HCT116 (cell line): ENCODE results near the gene ACTN4. TPM values are rescaled to one million over a fixed set of nuclear protein-coding genes. Genes with fewer than 3 reads are reported as not detected.

Source experiments
- ATAC-seq: fragments of 200-7000 bp; cut with Tn5 transposase; 2 replicates; pipeline ENCODE4 v1.9.1; 2020; ENCODE audit warnings: mild to moderate bottlenecking, moderate library complexity
- BruUV-seq: library from RNA; stranded (reverse); fragments of 400-500 nt; replicated peaks from 2 replicates; lab custom pipeline; 2021; lab: Mats Ljungman, UMichigan
- CTCF ChIA-PET: fragments of 300-600 bp; sonication (Branson Sonifier 250); formaldehyde crosslinking; loops from one replicate; lab custom pipeline; 2021; ENCODE audit warnings: antibody characterized with exemption; lab: Charles Lee
- POLR2A ChIA-PET: fragments of 300-600, 350-600 bp; sonication (Branson Sonifier 250); formaldehyde crosslinking; loops from one replicate; lab custom pipeline; 2021; ENCODE audit warnings: antibody characterized with exemption; lab: Charles Lee
- RAD21 ChIA-PET, 2 experiments: fragments of 300-600 bp; sonication (Branson Sonifier 250); formaldehyde crosslinking; loops; one replicate each; lab custom pipeline; 2023; ENCODE audit warnings: low total read pairs in 2 of 2; ENCODE audit not compliant: uncharacterized antibody in 2 of 2, unreplicated experiment in 2 of 2, low non-redundant PET in 1 of 2; lab: Charles Lee
- DNase-seq: peaks from one replicate; pipeline ENCODE4 v3.0.0-alpha.2; 2010; ENCODE audit warnings: low read depth, low spot score
- H2AFZ ChIP-seq: fragments of 200-600 bp; shearing (Covaris generic), sonication (generic); 2 replicates; pipeline ENCODE4 v1.6.1; 2017; ENCODE audit warnings: low read depth, mixed run types, mixed read lengths, antibody characterized with exemption, low read length; ENCODE audit not compliant: poor library complexity, severe bottlenecking
- H3K27ac ChIP-seq: 2 replicates; pipeline ENCODE4 v1.5.1; 2012; ENCODE audit warnings: low read depth, low read length
- H3K27me3 ChIP-seq: fragments of 200-600 bp; sonication (generic); 2 replicates; pipeline ENCODE4 v1.6.1; 2016; ENCODE audit warnings: mixed run types, low read length, mixed read lengths; ENCODE audit not compliant: insufficient read depth
- H3K36me3 ChIP-seq, 2 experiments: fragments of 200-500 bp in 1 of 2; fragments of 200-600 bp in 1 of 2; sonication (Bioruptor generic) in 1 of 2; sonication (generic) in 1 of 2; 2 replicates each; pipeline versions ENCODE4 v1.5.1 to v1.6.1; 2014 to 2016; ENCODE audit warnings: low read length in 2 of 2, inconsistent platforms in 1 of 2, mixed read lengths in 1 of 2, mixed run types in 1 of 2; ENCODE audit not compliant: insufficient read depth in 2 of 2, control insufficient read depth in 1 of 2
- H3K4me1 ChIP-seq, 2 experiments: fragments of 200-600 bp in 1 of 2; sonication (generic) in 1 of 2; 2 replicates each; pipeline versions ENCODE4 v1.5.1 to v1.6.1; 2012 to 2017; ENCODE audit warnings: low read length in 2 of 2, inconsistent platforms in 1 of 2, mild to moderate bottlenecking in 1 of 2, mixed read lengths in 1 of 2, mixed run types in 1 of 2, moderate library complexity in 1 of 2; ENCODE audit not compliant: insufficient read depth in 2 of 2, control insufficient read depth in 1 of 2
- H3K4me2 ChIP-seq: fragments of 200-600 bp; sonication (generic); 2 replicates; pipeline ENCODE4 v1.6.1; 2017; ENCODE audit warnings: mixed run types, low read length, mixed read lengths
- H3K4me3 ChIP-seq, 2 experiments: fragments of 200-600 bp in 1 of 2; sonication (generic) in 1 of 2; replicated peaks in 1 of 2; 2 replicates each; pipeline ENCODE4 v1.5.1; 2011 to 2016; ENCODE audit warnings: low read length in 2 of 2, control low read depth in 1 of 2, low read depth in 1 of 2, mild to moderate bottlenecking in 1 of 2, mixed read lengths in 1 of 2, mixed run types in 1 of 2
- H3K79me2 ChIP-seq: fragments of 200-600 bp; sonication (generic); 2 replicates; pipeline ENCODE4 v1.6.1; 2017; ENCODE audit warnings: mild to moderate bottlenecking, mixed run types, low read length, moderate library complexity, mixed read lengths; ENCODE audit not compliant: insufficient read depth
- H3K9ac ChIP-seq: fragments of 200-600 bp; sonication (generic); 2 replicates; pipeline ENCODE4 v1.6.1; 2016; ENCODE audit warnings: low read length, mixed read lengths
- H3K9me2 ChIP-seq: fragments of 200-600 bp; sonication (generic), shearing (Covaris generic); 2 replicates; pipeline ENCODE4 v1.6.1; 2017; ENCODE audit warnings: mixed run types, mild to moderate bottlenecking, moderate library complexity; ENCODE audit not compliant: insufficient read depth
- H3K9me3 ChIP-seq, 2 experiments: fragments of 200-500 bp in 1 of 2; fragments of 200-600 bp in 1 of 2; sonication (Bioruptor generic) in 1 of 2; sonication (generic) in 1 of 2; 2 replicates each; pipeline ENCODE4 v1.6.1; 2014 to 2017; ENCODE audit warnings: low read length in 2 of 2, mixed read lengths in 2 of 2, inconsistent platforms in 1 of 2, low read depth in 1 of 2, mild to moderate bottlenecking in 1 of 2, mixed run types in 1 of 2, moderate library complexity in 1 of 2; ENCODE audit not compliant: control insufficient read depth in 1 of 2, insufficient read depth in 1 of 2
- H4K20me1 ChIP-seq: fragments of 200-600 bp; sonication (generic), shearing (Covaris generic); 2 replicates; pipeline ENCODE4 v1.6.1; 2017; ENCODE audit warnings: mixed run types, mild to moderate bottlenecking, moderate library complexity; ENCODE audit not compliant: insufficient read depth
- CTCF ChIP-seq, 3 experiments: fragments of 200-600 bp in 1 of 3; sonication (generic) in 1 of 3; IDR thresholded peaks in 2 of 3; conservative IDR thresholded peaks in 1 of 3; 2 replicates each; pipeline ENCODE4 v1.5.1; 2012 to 2017; ENCODE audit warnings: low read depth in 2 of 3, low read length in 2 of 3, antibody characterized with exemption in 1 of 3, borderline replicate concordance in 1 of 3, control low read depth in 1 of 3, mild to moderate bottlenecking in 1 of 3, mixed read lengths in 1 of 3, mixed run types in 1 of 3, moderate library complexity in 1 of 3; ENCODE audit not compliant: insufficient read depth in 1 of 3
- EZH2 ChIP-seq: fragments of 200-600 bp; sonication (generic); IDR thresholded peaks from 2 replicates; pipeline ENCODE4 v1.6.1; 2017; ENCODE audit warnings: antibody characterized with exemption, mixed run types
- EZH2phosphoT487 ChIP-seq: fragments of 200-600 bp; IDR thresholded peaks from 2 replicates; pipeline ENCODE4 v1.6.1; 2018; ENCODE audit warnings: antibody characterized with exemption, borderline replicate concordance
- RAD21 ChIP-seq: IDR thresholded peaks from 2 replicates; pipeline ENCODE4 v1.6.1; 2012; ENCODE audit warnings: low read depth, mild to moderate bottlenecking
- YY1 ChIP-seq: IDR thresholded peaks from 2 replicates; pipeline ENCODE4 v1.6.1; 2011; ENCODE audit warnings: low read length, low read depth, moderate library complexity, mild to moderate bottlenecking; ENCODE audit not compliant: insufficient replicate concordance; ENCODE audit errors: extremely low read depth
- intact Hi-C: fragments of 100-400 bp; cut with micrococcal nuclease; formaldehyde crosslinking; loops from 2 replicates; pipeline ENCODE4 v1.10.0; 2022
- total RNA-seq: library from RNA; stranded (reverse); gene quantifications from one replicate; pipeline ENCODE4 v1.2.1, GENCODE V29; 2021; ENCODE audit not compliant: unreplicated experiment

ACTN4 gene
- total RNA-seq, 1 experiment from 2014 or later: 651 TPM

GRCh38 chr19:38632476-38633213 is 14.8 kb upstream of the ACTN4 start (continued):
- no peak for TF ChIP-seq EZH2
- TF ChIP-seq YY1: no peak
- TF ChIP-seq EZH2phosphoT487: no peak

GRCh38 chr19:38634757-38635482 is 12.5 kb upstream of the ACTN4 start:
- Histone ChIP-seq H4K20me1 (no peaks in the 10 kb centered on the region), H3K4me2 (0 out of 2 replicates have a peak overlapping the region, but pooled peaks have one; percentile 45), H3K9me2 (no peaks in the 10 kb centered on the region), H3K9ac (no peak overlapping the region), H3K27me3 (no peaks in the 10 kb centered on the region), H3K4me1 (peaks cover 15 to 49% of the 10 kb centered on the region in 2 experiments), H3K36me3 (peaks cover 16 to 28% of the 10 kb centered on the region in 2 experiments), H3K4me3 (no peak overlapping the region), H3K9me3 (no peaks in the 10 kb centered on the region), H3K27ac (no peak overlapping the region; the same call in 1 of the 2 replicates), H3K79me2 (peaks cover 11% of the 10 kb centered on the region; the same call in 1 of the 2 replicates), H2AFZ (no peak overlapping the region)
- RAD21 ChIA-PET: interaction anchor here (0.6 to 1.1 kb wide), 3 partner anchors 66 to 232 kb away, joined by 3 to 4 read pairs (median 4); partner anchors contain the start of gene FAM98C (in 1 of the 2)
- no peak for DNase-seq
- POLR2A ChIA-PET: interaction anchor here (1.0 kb wide), 2 partner anchors 12 to 16 kb away, joined by 4 to 8 read pairs; partner anchors contain the start of genes ACTN4 and EIF3K
- CTCF ChIA-PET: interaction anchor here (0.9 to 3.2 kb wide), 17 partner anchors 10 to 295 kb away, joined by 3 to 28 read pairs (median 4); partner anchors contain the start of genes ACTN4, EIF3K, FAM98C and NFKBIB
- intact Hi-C loops: loop anchor here (1.0 to 10.0 kb wide), 3 partner anchors 91 to 297 kb away; partner anchors contain the start of genes MRPS12 and SARS2
- TF ChIP-seq YY1 (no peak), RAD21 (peak; percentile 76), CTCF (IDR thresholded peaks at IDR 0.05 in 2 of 3, conservative IDR thresholded peaks at IDR 0.05 in 1 of 3; ENCODE audit: borderline replicate concordance in 1 of 3, insufficient read depth in 1 of 3, low read depth in 2 of 3, low read length in 2 of 3) (peak; percentile 72 to 95 (median 88))
- ATAC-seq: peak; percentile 50
- no TSS peak for BruUV-seq
